GM18499 (cell line): ENCODE data around the gene LHFPL2.

Experiments
- ATAC-seq: cut with Tn5 transposase; IDR thresholded peaks from one replicate; pipeline ENCODE4 v1.9.1; 2021; ENCODE audit warnings: moderate number of reproducible peaks; ENCODE audit not compliant: insufficient read depth, unreplicated experiment

Gene LHFPL2

DNA sequence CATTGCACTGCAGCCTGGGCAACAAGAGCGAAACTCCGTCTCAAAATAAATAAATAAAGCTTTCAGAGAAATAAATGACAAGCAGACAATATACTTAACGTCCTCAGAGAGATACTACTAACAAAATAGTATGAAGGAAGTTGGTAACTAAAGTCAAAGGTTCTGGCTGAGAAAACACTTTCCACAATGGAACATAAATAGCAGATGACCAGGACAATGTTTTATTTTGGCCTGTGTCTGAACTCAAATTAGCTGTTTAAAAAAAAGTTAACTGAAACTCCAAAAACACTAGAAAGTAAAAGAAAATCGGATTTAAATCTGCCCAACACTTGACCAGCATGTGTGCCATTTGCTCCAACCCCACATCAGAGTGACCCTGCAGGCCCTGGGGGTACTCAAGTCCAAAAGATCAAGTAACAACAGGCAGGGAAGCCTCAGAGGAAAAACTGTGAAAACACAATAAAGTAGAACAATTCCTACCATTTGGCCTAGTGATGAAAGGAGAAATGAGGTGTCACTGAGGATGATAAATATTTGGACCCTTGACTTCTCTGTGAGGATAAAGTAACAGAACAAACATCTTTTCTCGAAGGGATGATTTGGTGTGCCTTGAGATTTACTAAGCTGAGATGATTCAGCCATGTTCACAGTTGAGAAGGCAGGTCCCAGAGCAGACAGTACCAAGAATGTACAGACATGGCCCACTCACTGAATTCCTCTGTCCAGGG lies 47.7 kb downstream of the LHFPL2 start:
- no peak for ATAC-seq

DNA sequence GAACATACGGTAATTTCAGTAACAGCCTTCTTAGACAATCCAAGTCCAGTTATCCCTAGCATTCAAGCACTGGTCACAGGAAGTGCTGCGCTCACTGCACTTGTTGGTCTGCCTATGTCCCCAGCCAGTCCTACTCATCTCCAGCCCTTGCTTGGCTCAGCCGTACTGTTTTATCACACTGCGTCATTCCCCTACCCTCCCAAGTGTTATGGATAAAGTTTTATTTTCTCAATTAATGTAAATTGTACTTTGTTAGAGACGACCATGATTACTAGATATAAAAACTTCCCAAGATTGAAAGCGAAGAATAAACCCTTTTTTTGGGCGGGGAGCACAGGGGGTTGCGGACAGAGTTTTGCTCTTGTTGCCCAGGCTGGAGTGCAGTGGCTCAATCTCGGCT lies 49.6 kb downstream of the LHFPL2 start:
- no peak for ATAC-seq

DNA sequence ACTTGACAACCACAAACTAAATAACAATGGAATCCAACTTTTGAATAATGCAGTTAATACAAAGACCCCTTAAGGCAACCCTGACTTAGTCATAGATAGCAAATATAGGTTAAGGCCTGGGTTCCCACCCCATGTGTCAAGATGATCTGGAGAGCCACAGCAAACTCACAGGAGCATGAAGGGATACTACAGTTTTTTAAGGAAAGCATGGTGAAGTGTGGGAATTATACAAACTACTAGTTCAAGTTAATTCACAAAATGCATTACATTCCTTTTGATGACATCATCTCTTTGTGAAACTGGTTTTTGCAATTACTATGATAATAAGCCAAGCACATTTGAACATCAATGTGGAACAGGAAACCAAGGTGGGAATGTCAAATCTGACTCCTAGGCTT lies 50.6 kb downstream of the LHFPL2 start:
- ATAC-seq: no peak

GRCh38 chr5:78597068-78597973 lies 51.3 kb downstream of the LHFPL2 start:
- ATAC-seq: no peak

GRCh38 chr5:78595458-78595921 lies 53.1 kb downstream of the LHFPL2 start:
- no peak for ATAC-seq

DNA sequence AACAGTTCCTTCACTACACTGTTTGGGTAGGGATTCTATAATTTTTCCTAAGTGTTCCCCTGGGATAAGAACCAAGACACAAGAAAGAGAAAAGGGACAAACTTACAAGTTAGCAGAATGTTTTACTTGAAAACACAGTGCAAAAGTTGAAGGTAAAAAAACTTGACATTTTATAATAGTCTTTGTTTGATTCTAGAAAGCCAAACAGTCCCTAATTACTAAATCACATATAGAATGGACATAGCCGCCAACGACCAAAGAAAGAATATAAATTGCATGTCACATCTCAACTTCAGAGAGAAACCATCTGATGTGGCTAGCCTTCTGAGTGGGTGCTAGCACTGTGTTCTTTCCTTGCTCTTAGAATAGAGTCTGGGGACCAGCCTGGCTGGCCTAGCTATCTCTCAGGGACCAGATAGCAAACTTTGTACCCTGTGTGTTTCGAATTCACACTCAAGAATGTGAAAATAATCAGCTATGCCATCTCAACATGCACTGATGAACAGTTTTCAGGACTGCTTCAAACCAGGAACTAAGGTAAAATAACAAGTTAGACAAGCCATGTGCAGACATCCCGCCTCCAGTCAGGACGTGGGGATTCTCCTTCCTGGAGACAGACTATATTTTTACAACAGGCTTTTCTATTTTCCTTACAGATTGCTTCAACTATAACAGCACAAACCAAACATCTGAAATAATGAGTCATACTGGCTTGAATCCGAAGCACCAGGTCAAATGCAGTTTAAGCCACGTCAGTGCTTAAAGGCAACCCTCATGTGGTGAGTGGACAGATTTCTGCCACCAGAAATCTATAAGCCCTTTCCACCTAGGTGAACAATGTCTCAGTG lies 53.7 kb downstream of the LHFPL2 start:
- ATAC-seq: no peak

- ATAC-seq: no peak
These were observed 54.6 kb downstream of the LHFPL2 start for GRCh38 chr5:78594021-78594420.

GRCh38 chr5:78593465-78593864 lies 55.1 kb downstream of the LHFPL2 start:
- ATAC-seq: no peak

DNA sequence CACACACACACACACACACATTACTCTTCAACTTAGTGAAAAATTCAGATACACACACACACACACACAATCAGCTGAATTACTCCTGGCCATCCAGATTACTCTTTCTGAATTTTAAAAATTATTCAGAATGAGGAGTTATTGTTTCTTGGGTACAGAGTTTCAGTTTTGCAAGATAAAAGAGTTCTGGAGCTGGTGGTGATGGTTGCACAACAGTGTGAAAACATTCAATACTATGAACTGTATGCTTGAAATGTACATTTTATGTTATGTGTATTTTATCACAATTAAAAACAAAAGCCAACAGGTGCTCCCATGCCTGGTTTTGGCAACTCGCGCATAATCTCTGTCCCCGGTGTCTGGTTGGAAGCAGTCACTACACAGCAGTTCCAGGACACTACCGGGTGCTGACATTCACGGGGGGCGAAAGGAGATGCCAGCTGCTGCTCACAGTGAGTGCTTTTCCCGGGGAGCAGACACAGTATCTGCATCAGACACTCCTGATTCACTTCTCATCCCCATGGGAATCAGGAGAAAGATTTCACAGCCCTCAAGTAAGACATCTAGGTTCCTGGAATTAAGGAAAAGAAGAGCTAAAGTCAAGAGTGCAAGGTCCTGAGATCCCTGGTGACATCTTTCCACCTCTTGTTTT lies 55.7 kb downstream of the LHFPL2 start:
- ATAC-seq: no peak

DNA sequence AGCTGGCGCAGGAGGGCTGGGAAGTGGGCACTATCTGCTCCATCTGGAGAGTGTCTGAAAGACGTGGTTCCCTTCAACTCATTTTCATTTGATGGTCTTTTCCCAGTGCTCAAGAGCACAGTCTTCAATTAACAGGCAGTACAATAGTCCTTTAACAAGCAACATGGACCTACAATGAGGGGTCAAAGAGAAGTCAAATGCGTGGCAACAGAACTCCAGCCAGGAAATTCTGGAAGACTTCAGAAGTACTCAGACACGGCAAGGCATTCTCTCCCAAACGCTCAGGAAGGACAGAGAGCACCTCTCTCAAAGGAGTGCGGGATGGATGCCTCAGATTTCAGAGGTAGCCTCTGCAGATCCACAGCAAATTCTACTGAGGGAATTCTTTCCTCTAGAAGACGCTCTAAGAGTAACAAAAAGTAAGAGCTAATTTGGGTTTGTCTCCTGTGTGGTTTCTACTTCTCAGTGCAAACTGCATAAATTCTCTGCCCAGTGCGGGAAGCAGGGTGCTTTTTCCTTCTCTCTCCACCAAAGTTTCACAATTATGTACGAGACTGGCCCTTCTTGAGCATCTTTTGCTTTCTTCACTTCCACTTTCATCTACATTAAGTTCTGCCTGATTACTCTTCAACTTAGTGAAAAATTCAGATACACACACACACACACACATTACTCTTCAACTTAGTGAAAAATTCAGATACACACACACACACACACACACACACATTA lies 56.4 kb downstream of the LHFPL2 start:
- ATAC-seq: no peak

GRCh38 chr5:78591138-78591612 lies 57.4 kb downstream of the LHFPL2 start:
- ATAC-seq: no peak

GRCh38 chr5:78589923-78590322 lies 58.6 kb downstream of the LHFPL2 start:
- ATAC-seq: no peak

GRCh38 chr5:78588507-78588906 lies 60.1 kb downstream of the LHFPL2 start:
- ATAC-seq: no peak

GRCh38 chr5:78587775-78588291 lies 60.7 kb downstream of the LHFPL2 start:
- ATAC-seq: no peak

GRCh38 chr5:78587081-78587774 lies 61.3 kb downstream of the LHFPL2 start:
- no peak for ATAC-seq

- no peak for ATAC-seq
These were observed 62.3 kb downstream of the LHFPL2 start for GRCh38 chr5:78586251-78586650.

GRCh38 chr5:78578015-78578414 lies 70.6 kb downstream of the LHFPL2 start:
- no peak for ATAC-seq

DNA sequence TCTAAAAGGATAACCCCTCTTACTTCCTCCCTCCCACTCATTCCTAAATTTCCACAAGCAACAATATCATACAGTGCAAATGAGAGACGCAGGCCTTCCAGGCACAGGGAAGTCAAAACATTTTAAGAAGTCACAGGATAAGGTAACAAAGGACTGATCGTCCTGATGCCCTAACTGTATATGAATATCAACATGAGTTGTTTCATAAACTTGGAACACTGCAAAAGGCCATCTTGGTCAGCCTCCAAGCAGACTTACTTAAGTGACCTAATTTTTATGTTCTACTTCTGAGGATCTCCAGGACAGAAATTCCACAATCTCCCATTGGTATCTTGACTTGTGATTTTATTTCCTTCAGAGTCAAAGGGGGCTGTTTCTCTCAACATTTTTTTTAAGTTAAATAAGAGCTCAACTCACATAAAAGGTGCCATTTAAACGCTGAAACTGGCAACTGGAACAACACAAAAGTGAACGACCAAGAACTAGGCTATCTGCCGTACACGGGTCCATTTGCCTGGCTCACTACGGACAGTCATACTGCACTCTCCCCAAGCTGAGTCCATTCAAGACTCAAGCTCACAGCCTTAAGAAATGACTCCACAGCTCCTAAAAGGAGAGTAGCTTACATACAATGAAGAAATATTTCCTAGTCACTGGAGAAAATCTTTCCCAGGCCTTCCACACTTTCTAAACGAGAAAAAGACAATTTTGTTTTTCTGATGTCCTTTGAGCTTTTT lies 71.3 kb downstream of the LHFPL2 start:
- ATAC-seq: no peak
